Stimulated activated CD8-positive, alpha-beta memory T cell treated with anti-CD3 and anti-CD28 coated beads, Interleukin-7, amount 100 ng/mL, for 24 hours (primary cell): Measurements from ENCODE around the gene ZBTB17.

Source experiments
- DNase-seq: peaks from one replicate; pipeline ENCODE4 v3.0.0-alpha.2; 2020; ENCODE audit warnings: low read depth

Gene ZBTB17

GRCh38 chr1:15947382-15948090 is 28.4 kb downstream of the ZBTB17 start:
- DNase-seq: no peak

GRCh38 chr1:15946571-15947381 is 29.1 kb downstream of the ZBTB17 start:
- no peak for DNase-seq

GRCh38 chr1:15945832-15946448 is 30.0 kb downstream of the ZBTB17 start:
- no peak for DNase-seq

- no peak for DNase-seq
Measured at GRCh38 chr1:15945011-15945831, 30.7 kb downstream of the ZBTB17 start.

GRCh38 chr1:15944308-15945010 is 31.4 kb downstream of the ZBTB17 start:
- DNase-seq: no peak

GRCh38 chr1:15943992-15944307 is 32.0 kb downstream of the ZBTB17 start:
- no peak for DNase-seq

GRCh38 chr1:15943328-15943991 is 32.4 kb downstream of the ZBTB17 start:
- DNase-seq: no peak

GRCh38 chr1:15942661-15943327 is 33.1 kb downstream of the ZBTB17 start:
- DNase-seq: no peak

GRCh38 chr1:15941899-15942660 is 33.8 kb downstream of the ZBTB17 start:
- no peak for DNase-seq

GRCh38 chr1:15941044-15941840 is 34.7 kb downstream of the ZBTB17 start:
- DNase-seq: no peak

GRCh38 chr1:15940110-15941043 is 35.5 kb downstream of the ZBTB17 start:
- no peak for DNase-seq

- DNase-seq: no peak
Measured at GRCh38 chr1:15939181-15940109, 36.5 kb downstream of the ZBTB17 start.

GRCh38 chr1:15938628-15939161 is 37.2 kb downstream of the ZBTB17 start:
- DNase-seq: no peak

- DNase-seq: no peak
Measured at GRCh38 chr1:15937706-15938168, 38.2 kb downstream of the ZBTB17 start.

GRCh38 chr1:15937146-15937545 is 38.8 kb downstream of the ZBTB17 start:
- DNase-seq: no peak

GRCh38 chr1:15936025-15936424 is 39.9 kb downstream of the ZBTB17 start:
- no peak for DNase-seq
